CD4-positive, alpha-beta T cell treated with Interleukin-12 subunit alpha and Interleukin-12 subunit beta, for 1 hour (primary cell): Measurements from ENCODE around the gene DNMT1.

Source experiments
- DNase-seq: peaks from one replicate; pipeline ENCODE4 v3.0.0-alpha.2; 2020

The DNMT1 gene

GRCh38 chr19:10138879-10139795, 55.6 kb downstream of the DNMT1 start:
- no peak for DNase-seq

GRCh38 chr19:10137751-10138682, 56.7 kb downstream of the DNMT1 start:
- no peak for DNase-seq

GRCh38 chr19:10136936-10137335, 57.8 kb downstream of the DNMT1 start:
- DNase-seq = no peak

GRCh38 chr19:10135551-10136334, 59.0 kb downstream of the DNMT1 start:
- DNase-seq = no peak

GRCh38 chr19:10134040-10134439, 60.7 kb downstream of the DNMT1 start:
- no peak for DNase-seq

GRCh38 chr19:10133596-10133995, 61.2 kb downstream of the DNMT1 start:
- no peak for DNase-seq

GRCh38 chr19:10132905-10133304, 61.8 kb downstream of the DNMT1 start:
- DNase-seq = no peak

GRCh38 chr19:10126213-10126639, 68.5 kb downstream of the DNMT1 start:
- no peak for DNase-seq

- DNase-seq = no peak
Observed at GRCh38 chr19:10124429-10124828, 70.3 kb downstream of the DNMT1 start.

- no peak for DNase-seq
Observed at GRCh38 chr19:10122045-10122444, 72.7 kb downstream of the DNMT1 start.

GRCh38 chr19:10120538-10121189, 74.1 kb downstream of the DNMT1 start:
- no peak for DNase-seq

- DNase-seq = no peak
Observed at GRCh38 chr19:10118960-10119359, 75.8 kb downstream of the DNMT1 start.

GRCh38 chr19:10116866-10117616, 77.7 kb downstream of the DNMT1 start:
- DNase-seq = no peak

- DNase-seq = no peak
Observed at GRCh38 chr19:10116085-10116865, 78.5 kb downstream of the DNMT1 start.

- no peak for DNase-seq
Observed at GRCh38 chr19:10115392-10116084, 79.2 kb downstream of the DNMT1 start.

- DNase-seq = no peak
Observed at GRCh38 chr19:10114651-10115391, 79.9 kb downstream of the DNMT1 start.

GRCh38 chr19:10113964-10114650, 80.6 kb downstream of the DNMT1 start:
- no peak for DNase-seq

GRCh38 chr19:10113592-10113963, 81.2 kb downstream of the DNMT1 start:
- peak; percentile 34 for DNase-seq
